GM18520 (cell line): Measurements from ENCODE around the gene MARCO.
A peak's percentile ranks its signal among the peaks of the same experiment; 100 is the strongest.

Experiments
- ATAC-seq: cut with Tn5 transposase; IDR thresholded peaks from one replicate; pipeline ENCODE4 v1.9.1; 2021; ENCODE audit not compliant: unreplicated experiment

The MARCO gene

GRCh38 chr2:118971245-118972122 lies 29.5 kb downstream of the MARCO start:
- ATAC-seq, result no peak

GRCh38 chr2:118973542-118973951 lies 31.6 kb downstream of the MARCO start:
- ATAC-seq, result no peak

DNA sequence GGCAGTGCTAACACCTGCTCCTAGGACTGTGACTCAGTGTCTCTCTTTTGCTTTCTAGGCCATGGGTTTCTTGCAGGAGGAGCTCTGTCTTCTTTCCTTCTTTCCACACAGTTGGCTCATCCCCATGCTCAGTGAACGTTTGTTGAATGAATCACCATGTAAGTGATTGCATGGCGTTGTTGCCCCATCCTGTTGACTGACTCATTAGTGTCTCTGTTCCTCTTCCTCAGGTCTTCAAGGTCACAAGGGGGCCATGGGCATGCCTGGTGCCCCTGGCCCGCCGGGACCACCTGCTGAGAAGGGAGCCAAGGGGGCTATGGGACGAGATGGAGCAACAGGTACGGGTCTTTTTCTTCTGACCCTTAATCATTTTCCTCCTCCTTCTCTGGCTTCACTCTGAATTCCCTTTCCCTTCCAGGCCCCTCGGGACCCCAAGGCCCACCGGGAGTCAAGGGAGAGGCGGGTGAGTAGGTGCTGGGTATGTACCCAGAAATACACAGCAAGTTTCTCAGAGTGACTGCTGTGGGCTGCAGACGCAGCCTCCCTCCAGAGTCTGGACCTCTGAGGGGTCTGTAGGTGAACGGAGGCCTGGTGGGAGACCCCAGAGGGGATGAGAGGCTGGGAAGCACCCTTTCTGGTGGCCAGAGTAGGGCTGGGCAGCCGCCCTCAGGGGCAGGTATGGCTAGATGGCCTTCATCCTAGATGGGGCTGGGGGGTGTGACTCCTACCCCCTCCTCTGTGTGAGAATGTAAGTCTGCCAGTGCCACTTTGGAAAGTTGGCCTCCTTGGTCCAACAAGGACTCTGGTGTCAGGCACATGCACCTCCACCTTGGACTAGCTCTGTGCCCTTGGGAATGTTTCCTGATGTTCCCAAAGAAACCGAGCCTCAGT lies 32.4 kb downstream of the MARCO start:
- ATAC-seq, result no peak

GRCh38 chr2:118975133-118975532 lies 33.1 kb downstream of the MARCO start:
- no peak for ATAC-seq

- ATAC-seq, result no peak
Measured at GRCh38 chr2:118978064-118978463, 36.1 kb downstream of the MARCO start.

DNA sequence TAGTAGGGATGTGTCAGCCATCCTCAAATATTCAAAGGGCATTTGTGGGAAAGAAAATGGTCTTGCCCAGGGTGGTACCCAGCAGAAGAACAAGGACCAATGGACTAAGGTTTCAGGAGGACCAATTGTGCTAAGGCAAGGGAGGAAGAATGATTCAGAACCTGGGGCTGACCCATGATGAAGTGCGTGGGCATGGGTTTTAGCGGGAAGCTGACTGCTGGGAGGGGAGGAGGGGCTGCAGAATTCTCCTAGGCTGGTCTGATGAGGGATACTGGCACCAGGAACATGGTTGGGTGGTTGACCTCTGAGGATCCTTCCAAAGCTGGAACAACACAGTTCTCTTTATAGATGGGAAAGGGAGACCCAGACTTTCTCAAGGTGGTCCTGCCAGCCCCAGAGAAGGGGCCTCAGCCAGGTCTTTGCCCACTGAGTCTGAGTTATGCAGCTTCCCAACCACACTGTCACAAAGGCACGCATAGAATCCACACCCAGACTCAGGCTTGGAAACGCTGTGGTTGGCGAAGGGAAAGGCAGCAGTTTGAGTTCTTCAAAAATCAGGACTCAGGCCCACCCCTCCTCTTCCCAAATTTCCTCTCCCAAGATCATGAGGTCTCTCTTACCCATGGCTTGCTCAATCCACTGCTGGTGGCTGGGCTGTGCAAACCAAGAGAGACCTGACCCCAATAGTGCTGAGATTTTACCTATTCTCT lies 37.3 kb downstream of the MARCO start:
- no peak for ATAC-seq

DNA sequence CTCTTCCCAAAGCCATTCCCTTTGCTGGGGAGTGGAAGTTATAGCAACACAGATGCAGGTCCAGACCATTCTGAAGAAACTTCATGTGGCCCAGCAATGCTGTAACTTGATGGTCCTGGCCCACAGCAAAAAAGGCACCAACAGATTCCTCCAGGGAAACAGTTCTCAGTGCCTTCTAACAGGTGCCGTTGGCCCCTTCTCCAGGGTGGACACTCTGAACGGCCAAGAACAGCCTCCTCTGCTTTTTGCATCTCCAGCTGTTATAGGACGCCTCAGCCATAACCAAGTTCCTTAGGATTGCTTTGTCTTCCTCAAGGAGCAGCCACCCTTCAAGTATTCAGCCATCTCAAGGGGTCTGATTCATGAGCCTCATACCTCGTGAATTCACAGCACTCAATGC lies 38.0 kb downstream of the MARCO start:
- ATAC-seq, result no peak

DNA sequence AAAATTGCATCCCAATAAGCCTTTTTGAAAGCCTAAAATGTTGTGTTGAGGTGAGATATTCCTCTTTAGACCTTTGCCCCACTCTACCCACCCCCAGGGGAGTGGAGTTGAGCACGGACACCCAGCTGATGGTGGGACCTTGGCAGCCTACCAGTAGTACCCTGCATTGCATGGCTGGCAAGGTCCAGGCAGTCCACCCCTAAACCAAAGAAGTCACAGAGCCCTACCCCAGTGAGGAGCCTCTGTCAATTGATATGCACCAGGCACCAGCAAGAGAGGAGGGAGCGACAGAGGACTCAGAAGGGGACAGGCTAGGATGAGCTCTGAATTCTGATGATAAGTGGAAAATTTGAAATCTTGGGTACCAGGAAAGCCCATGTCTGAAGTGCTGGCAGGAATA lies 38.6 kb downstream of the MARCO start:
- no peak for ATAC-seq

DNA sequence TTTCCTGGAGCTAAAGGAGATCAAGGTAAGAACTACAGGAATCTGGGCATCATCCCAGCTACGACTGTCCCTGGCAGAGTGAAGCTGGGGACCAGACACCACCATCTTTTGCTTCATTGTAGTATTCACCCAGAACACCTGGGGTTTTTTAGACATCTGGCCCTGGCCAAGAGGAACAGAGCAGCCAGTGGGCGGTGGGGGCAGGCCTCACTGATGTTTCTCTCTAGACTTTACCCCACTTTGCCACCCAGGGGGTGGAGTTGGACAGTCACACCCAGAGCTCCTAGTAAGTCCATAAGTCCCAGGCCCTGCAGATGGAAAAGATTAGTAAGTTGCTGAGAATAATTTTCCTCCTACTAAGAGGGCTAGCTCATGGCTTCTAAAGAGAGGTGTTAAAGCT lies 39.6 kb downstream of the MARCO start:
- no peak for ATAC-seq

DNA sequence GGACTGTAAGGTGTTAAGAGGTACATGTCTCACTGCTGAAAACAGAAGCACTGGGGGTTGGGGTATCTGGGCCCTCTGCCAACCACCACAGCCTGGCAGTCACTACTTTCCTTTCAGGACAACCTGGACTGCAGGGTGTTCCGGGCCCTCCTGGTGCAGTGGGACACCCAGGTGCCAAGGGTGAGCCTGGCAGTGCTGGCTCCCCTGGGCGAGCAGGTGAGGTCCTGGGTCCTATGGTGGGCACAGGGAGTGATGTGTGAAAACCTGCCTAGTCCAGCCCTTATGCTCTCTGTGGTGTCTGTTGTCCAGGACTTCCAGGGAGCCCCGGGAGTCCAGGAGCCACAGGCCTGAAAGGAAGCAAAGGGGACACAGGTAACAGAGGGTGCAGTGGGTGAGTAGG lies 40.0 kb downstream of the MARCO start:
- ATAC-seq, result no peak

DNA sequence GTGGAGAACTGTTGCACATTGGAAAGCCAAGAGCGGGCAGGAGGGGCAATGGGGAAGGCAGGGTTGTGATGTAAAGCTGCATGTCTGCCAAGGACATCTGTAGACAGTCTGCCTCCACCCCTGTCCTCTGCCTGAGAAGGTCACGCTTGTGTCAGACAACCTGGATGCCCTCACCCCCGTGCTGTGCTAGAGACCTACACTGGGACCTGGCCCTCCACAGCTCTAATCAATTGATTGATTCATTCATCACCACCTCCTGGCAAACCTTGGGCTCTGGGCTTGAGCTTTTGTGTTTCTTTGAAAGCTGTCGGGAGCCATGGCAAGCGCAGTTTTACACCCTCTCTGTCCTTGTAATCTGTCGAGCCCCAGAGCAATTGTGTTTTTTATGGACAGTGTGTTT lies 41.1 kb downstream of the MARCO start:
- no peak for ATAC-seq

DNA sequence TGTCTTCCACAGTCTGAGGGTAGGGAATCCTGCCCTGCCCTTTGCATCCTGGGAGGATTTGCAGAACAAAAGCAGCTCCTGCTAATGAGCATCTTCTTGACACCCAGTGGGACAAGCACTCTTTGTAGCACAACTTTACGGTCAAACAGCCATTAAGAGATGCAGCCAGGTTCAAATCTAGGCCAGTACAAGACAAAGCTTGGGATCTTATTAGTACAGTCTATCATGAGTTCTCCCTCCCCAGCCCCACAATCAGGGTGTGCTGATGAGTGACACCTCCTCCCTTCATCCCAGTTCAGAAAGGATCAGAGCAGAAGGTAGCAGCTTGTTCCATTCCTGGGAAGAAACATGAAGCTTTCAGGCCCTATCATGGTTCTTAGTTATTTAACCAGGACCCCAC lies 41.9 kb downstream of the MARCO start:
- ATAC-seq, result no peak

GRCh38 chr2:118986738-118987137 lies 44.7 kb downstream of the MARCO start:
- ATAC-seq, result peak; percentile 36

- ATAC-seq, result no peak
Measured at GRCh38 chr2:118987886-118988285, 45.9 kb downstream of the MARCO start.

DNA sequence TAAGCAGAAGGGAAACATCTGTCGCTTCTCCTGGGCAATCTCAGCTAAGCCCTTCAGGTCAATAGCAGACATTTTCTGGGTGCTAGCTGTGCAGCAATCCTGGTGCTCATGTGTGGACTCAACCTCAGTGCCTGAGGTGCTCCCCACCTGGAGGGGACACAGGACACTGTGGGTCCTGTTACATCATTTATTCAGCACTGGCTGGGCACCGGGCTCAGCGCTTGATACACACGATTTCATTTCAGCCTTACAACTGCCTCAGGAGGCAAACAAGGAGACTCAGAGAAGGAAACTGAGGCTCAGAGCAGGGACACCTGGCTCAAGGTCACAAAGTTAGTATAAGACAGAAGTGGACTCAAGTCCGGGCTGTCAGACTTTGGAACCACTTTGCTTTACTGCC lies 46.7 kb downstream of the MARCO start:
- ATAC-seq, result no peak

DNA sequence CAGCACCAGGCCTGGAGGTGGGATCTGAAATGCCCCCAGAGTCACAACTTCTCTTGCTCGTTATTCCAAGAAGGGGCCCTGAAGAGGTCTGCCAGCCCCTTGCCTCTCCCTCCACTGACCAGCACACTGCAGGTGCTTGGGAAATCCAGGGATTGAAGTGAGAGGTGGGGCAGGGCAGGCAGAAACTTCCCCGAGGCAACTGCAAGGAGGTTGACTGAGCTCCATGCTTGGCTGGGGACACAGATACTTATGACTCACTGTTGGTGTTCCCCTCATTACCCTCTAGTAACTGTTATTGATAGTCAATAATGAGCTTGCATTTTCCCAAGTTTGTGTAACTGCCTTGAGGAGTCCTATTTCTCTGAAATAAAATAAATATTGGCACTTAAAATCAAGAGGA lies 47.5 kb downstream of the MARCO start:
- ATAC-seq, result peak; percentile 39

DNA sequence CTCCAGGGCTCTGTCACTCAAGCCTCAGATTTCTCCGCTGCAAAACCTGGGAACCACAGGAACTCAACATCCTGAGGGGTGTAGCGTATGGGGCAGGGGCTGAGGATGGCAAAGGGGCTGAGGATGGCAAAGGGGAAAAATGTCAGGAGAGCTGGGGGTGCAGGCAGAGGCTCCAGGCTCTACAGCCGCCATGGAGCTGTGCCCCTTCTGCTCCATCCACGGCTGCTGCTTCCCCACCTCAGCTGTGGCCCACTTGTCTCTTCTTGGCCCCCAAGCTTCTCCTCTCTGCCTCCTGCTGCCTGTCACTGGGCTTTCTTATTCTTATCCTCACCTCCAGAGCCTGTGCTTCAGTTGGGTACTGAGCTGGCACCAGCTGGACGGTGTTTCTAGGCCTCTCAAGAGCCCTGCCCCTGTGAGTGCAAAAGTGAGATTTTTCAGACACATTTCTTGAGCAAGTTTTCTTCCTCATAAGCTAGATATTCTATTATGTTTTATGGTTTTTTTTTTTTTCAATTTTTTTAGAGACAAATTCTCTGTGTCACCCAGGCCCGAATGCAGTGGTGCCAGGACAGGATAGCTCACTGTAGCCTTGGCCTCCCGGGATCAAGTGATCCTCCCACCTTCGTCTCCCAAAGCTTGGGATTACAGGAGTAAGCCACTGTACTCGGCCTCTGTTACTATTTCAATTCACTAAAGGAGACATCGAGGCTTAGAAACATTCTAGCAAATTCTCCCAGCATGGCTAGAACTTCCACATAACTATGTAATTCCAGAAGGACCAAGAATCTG lies 49.0 kb downstream of the MARCO start:
- ATAC-seq, result no peak

- no peak for ATAC-seq
Measured at GRCh38 chr2:118991554-118991953, 49.6 kb downstream of the MARCO start.

- ATAC-seq, result no peak
Measured at GRCh38 chr2:118992740-118993391, 50.9 kb downstream of the MARCO start.

DNA sequence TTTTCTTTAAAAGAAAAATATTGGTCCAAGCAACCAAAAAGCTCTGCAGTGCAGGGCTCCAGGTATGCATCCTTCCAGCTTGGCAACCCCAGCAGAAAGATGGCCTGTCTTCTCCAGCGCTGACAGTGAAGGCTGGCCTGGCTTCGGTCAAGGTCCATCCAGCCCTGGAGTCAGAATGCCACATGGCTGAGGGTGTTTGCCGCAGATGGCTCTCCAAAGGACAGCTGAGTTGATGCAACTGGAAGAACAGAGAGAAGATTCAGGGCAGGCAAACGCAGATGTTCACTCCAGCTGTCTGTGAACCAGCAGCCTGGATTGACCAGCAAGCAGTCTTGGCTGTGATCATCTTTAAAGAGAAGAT lies 51.4 kb downstream of the MARCO start:
- no peak for ATAC-seq
